IMR-90 (cell line): ENCODE measurements around the gene DOK6. TPM values are rescaled to one million over a fixed set of nuclear protein-coding genes. Genes with fewer than 3 reads are reported as not detected.
"Not testable (repeated sequence)": the region's sequence is repeated elsewhere in the genome, so short reads cannot be mapped to it uniquely, and the experiment has no call there.

ENCODE experiments used
- ATAC-seq: fragments of 200-7000 bp; cut with Tn5 transposase; 2 replicates; pipeline ENCODE4 v1.9.1; 2020; ENCODE audit warnings: low read depth, mild to moderate bottlenecking, moderate library complexity
- BruUV-seq: library from RNA; stranded (reverse); fragments of 400-500 nt; replicated peaks from 2 replicates; lab custom pipeline; 2021; lab: Mats Ljungman, UMichigan
- CTCF ChIA-PET: fragments of 300-600 bp; formaldehyde crosslinking; extraction: SDS; loops from one replicate; lab custom pipeline; 2021; ENCODE audit warnings: antibody characterized with exemption; lab: Yijun Ruan, JAX
- POLR2A ChIA-PET: fragments of 300-600 bp; sonication (Branson Sonifier 250); formaldehyde crosslinking; loops from one replicate; lab custom pipeline; 2022; ENCODE audit warnings: antibody characterized with exemption; ENCODE audit not compliant: unreplicated experiment; lab: Charles Lee
- DNase-seq: peaks from one replicate; pipeline ENCODE4 v3.0.0; 2013
- H2AFZ ChIP-seq: replicated peaks from 2 replicates; pipeline ENCODE3; 2013; ENCODE audit warnings: low read length, mild to moderate bottlenecking; ENCODE audit not compliant: poor library complexity
- H2AK5ac ChIP-seq: 2 replicates; pipeline ENCODE4 v1.6.1; 2013; ENCODE audit warnings: low read depth, low read length, inconsistent platforms
- H2AK9ac ChIP-seq: replicated peaks from 2 replicates; pipeline ENCODE3; 2013; ENCODE audit warnings: mild to moderate bottlenecking, low read depth, low read length, moderate library complexity; ENCODE audit not compliant: poor library complexity
- H2BK120ac ChIP-seq: 2 replicates; pipeline ENCODE4 v1.6.1; 2013; ENCODE audit warnings: low read depth, low read length, inconsistent platforms
- H2BK15ac ChIP-seq: 3 replicates; pipeline ENCODE4 v1.6.1; 2013; ENCODE audit warnings: low read depth, low read length, inconsistent platforms
- H2BK20ac ChIP-seq: 2 replicates; pipeline ENCODE4 v1.6.1; 2013; ENCODE audit warnings: low read depth, mild to moderate bottlenecking, inconsistent platforms, low read length, moderate library complexity
- H2BK5ac ChIP-seq: 2 replicates; pipeline ENCODE4 v1.6.1; 2013; ENCODE audit warnings: mild to moderate bottlenecking, low read depth, low read length, inconsistent platforms; ENCODE audit not compliant: poor library complexity, severe bottlenecking
- H3K14ac ChIP-seq: replicated peaks from 2 replicates; pipeline ENCODE4 v1.6.1; 2013; ENCODE audit warnings: low read depth, low read length, inconsistent platforms
- H3K18ac ChIP-seq: 2 replicates; pipeline ENCODE4 v1.6.1; 2013; ENCODE audit warnings: low read depth, low read length, control low read depth
- H3K23ac ChIP-seq: 2 replicates; pipeline ENCODE4 v1.6.1; 2013; ENCODE audit warnings: low read depth, low read length, inconsistent platforms
- H3K27ac ChIP-seq: 2 replicates; pipeline ENCODE4 v1.5.1; 2013; ENCODE audit warnings: mild to moderate bottlenecking, control low read depth, low read length; ENCODE audit not compliant: insufficient read depth
- H3K27me3 ChIP-seq: 2 replicates; pipeline ENCODE4 v1.6.1; 2013; ENCODE audit warnings: low read length; ENCODE audit not compliant: control insufficient read depth, insufficient read depth
- H3K36me3 ChIP-seq: 2 replicates; pipeline ENCODE4 v1.6.1; 2013; ENCODE audit warnings: low read length, mixed read lengths; ENCODE audit not compliant: control insufficient read depth, insufficient read depth
- H3K4ac ChIP-seq: 2 replicates; pipeline ENCODE4 v1.6.1; 2013; ENCODE audit warnings: low read depth, low read length, inconsistent platforms
- H3K4me1 ChIP-seq: 2 replicates; pipeline ENCODE4 v1.6.1; 2013; ENCODE audit warnings: low read length, mixed read lengths; ENCODE audit not compliant: control insufficient read depth, insufficient read depth
- H3K4me2 ChIP-seq: 2 replicates; pipeline ENCODE4 v1.6.1; 2013; ENCODE audit warnings: low read depth, mild to moderate bottlenecking, control low read depth, low read length, moderate library complexity
- H3K4me3 ChIP-seq: 2 replicates; pipeline ENCODE4 v1.5.1; 2013; ENCODE audit warnings: low read depth, mild to moderate bottlenecking, control low read depth, low read length, moderate library complexity; ENCODE audit not compliant: insufficient read depth
- H3K56ac ChIP-seq: 2 replicates; pipeline ENCODE4 v1.6.1; 2013; ENCODE audit warnings: low read length, inconsistent platforms; ENCODE audit not compliant: insufficient read depth; ENCODE audit errors: extremely low read depth
- H3K79me1 ChIP-seq, 2 experiments: 2 replicates each; pipeline ENCODE4 v1.6.1; 2013; ENCODE audit warnings: low read length in 2 of 2, inconsistent platforms in 1 of 2, low read depth in 1 of 2
- H3K9ac ChIP-seq: 2 replicates; pipeline ENCODE4 v1.6.1; 2013; ENCODE audit warnings: low read depth, low read length, control low read depth
- H3K9me1 ChIP-seq: 2 replicates; pipeline ENCODE4 v1.6.1; 2013; ENCODE audit warnings: low read length, inconsistent platforms; ENCODE audit not compliant: insufficient read depth
- H3K9me3 ChIP-seq: 2 replicates; pipeline ENCODE4 v1.6.1; 2013; ENCODE audit warnings: low read length; ENCODE audit not compliant: control insufficient read depth, insufficient read depth
- H4K20me1 ChIP-seq: 2 replicates; pipeline ENCODE4 v1.6.1; 2013; ENCODE audit warnings: low read length, inconsistent platforms; ENCODE audit not compliant: insufficient read depth
- H4K5ac ChIP-seq: 2 replicates; pipeline ENCODE4 v1.6.1; 2013; ENCODE audit warnings: mild to moderate bottlenecking, low read depth, low read length, control low read depth
- H4K8ac ChIP-seq, 2 experiments: 2 replicates each; pipeline ENCODE4 v1.6.1; 2013; ENCODE audit warnings: low read depth in 2 of 2, low read length in 2 of 2, control low read depth in 1 of 2, inconsistent platforms in 1 of 2
- H4K91ac ChIP-seq: 2 replicates; pipeline ENCODE4 v1.6.1; 2013; ENCODE audit warnings: low read depth, low read length, inconsistent platforms; ENCODE audit not compliant: insufficient read depth
- WGBS, 2 experiments: methylation state at CpG; one replicate each; pipeline versions ENCODE4 v1.1.5 to v1.1.7; 2013; ENCODE audit warnings: missing lambda C conversion rate in 2 of 2; ENCODE audit not compliant: insufficient read length in 1 of 2; ENCODE audit errors: extremely low coverage in 2 of 2; 5-methylcytosine and 5-hydroxymethylcytosine counted together
- dilution Hi-C: fragments of 300-500 bp; cut with HindIII; formaldehyde crosslinking; loops from one replicate; pipeline ENCODE4 v1.14.3; 2018; ENCODE audit warnings: low sequenced_read_pairs; ENCODE audit not compliant: unreplicated experiment
- in situ Hi-C: fragments of 300-500 bp; cut with MboI; formaldehyde crosslinking; loops from 3 replicates; pipeline ENCODE4 v1.14.3; 2019; ENCODE audit warnings: low sequenced_read_pairs, inconsistent platforms, mixed read lengths
- intact Hi-C: fragments of 100-400 bp; cut with micrococcal nuclease; formaldehyde crosslinking; loops from 2 replicates; pipeline ENCODE4 v1.10.0; 2022
- polyA plus RNA-seq, 3 experiments: library from polyadenylated mRNA; depleted of rRNA; stranded (reverse); fragments of >200 nt; gene quantifications; 2 replicates each; pipeline ENCODE4 v1.2.3, GENCODE V29; 2012; ENCODE audit warnings: low replicate concordance in 1 of 3
- total RNA-seq: library from RNA; depleted of rRNA; stranded (reverse); fragments of >200 nt; gene quantifications from 2 replicates; pipeline ENCODE4 v1.2.3, GENCODE V29; 2012

The DOK6 gene
- total and polyA plus RNA-seq, 2 of the 4 experiments (the other 2 are of a cell fraction), result 1.9 to 2.7 TPM

DNA sequence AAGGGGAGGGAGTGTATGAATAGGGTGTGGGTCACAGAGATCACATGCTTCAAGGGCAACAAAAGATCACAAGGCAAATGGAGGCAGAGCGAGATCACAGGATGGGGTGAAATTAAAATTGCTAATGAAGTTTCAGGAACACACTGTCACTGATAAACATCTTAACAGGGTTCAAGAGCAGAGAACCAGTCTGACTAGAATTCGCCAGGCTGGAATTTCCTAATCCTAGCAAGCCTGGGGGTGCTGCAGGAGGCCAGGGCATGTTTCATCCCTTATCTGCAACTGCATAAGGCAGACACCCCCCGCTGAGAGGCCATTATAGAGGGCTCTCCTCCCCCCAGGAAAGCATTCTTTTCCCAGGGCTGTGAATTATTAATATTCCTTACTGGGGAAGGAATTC, 478.4 kb downstream of the DOK6 start:
- H2BK20ac ChIP-seq, H3K4me3 ChIP-seq, H3K9ac ChIP-seq, CTCF ChIA-PET, H2BK15ac ChIP-seq, H3K56ac ChIP-seq, DNase-seq, BruUV-seq, H4K8ac ChIP-seq, H2BK120ac ChIP-seq, H4K5ac ChIP-seq, H3K4me1 ChIP-seq, H3K18ac ChIP-seq, H3K4ac ChIP-seq, in situ Hi-C loops, H3K36me3 ChIP-seq, H3K4me2 ChIP-seq, POLR2A ChIA-PET, H3K27me3 ChIP-seq, H2AFZ ChIP-seq, H3K23ac ChIP-seq, ATAC-seq, H3K9me3 ChIP-seq, H3K9me1 ChIP-seq, H2AK5ac ChIP-seq, H3K27ac ChIP-seq, H3K79me1 ChIP-seq, H4K20me1 ChIP-seq, dilution Hi-C loops, H2BK5ac ChIP-seq, H4K91ac ChIP-seq, H3K14ac ChIP-seq, H2AK9ac ChIP-seq: not testable (repeated sequence)
- intact Hi-C loops, result loop anchor here (10.0 kb wide), 1 partner anchor 56 kb away; no protein-coding TSS in a partner anchor
- no CpG with 5 or more reads among the region's 3 CpGs for WGBS, 2 experiments
